Jurkat, Clone E6-1 (cell line): ENCODE data around the gene LARGE1.

Experiments
- DNase-seq: peaks from one replicate; pipeline ENCODE4 v3.0.0-alpha.2; 2011; ENCODE audit warnings: low read depth, low spot score
- H3K4me3 ChIP-seq: 2 replicates; pipeline ENCODE4 v1.5.1; 2011; ENCODE audit warnings: mild to moderate bottlenecking, low read length, control low read depth, moderate library complexity

The LARGE1 gene

DNA sequence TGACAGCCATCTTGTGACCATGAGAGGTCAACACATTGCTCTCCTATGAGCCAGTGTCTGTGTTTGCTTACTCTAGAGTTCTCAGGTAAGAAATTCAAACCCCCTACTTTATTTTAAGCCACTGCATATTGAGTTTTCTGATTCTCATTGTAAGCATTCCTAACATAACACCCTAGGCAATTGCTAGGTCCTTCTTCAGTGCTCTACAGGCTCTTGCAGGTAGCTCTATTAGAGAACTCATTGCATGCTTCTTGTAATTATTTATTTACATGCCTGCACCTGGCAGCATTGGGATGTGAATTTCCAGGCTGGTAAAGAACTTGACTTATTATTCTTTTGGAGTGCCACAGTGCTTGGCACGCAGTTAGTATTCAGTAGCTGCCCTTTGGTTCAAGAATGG lies 573.3 kb downstream of the LARGE1 start:
- no peak for DNase-seq
- H3K4me3 ChIP-seq = no peak overlapping the region

DNA sequence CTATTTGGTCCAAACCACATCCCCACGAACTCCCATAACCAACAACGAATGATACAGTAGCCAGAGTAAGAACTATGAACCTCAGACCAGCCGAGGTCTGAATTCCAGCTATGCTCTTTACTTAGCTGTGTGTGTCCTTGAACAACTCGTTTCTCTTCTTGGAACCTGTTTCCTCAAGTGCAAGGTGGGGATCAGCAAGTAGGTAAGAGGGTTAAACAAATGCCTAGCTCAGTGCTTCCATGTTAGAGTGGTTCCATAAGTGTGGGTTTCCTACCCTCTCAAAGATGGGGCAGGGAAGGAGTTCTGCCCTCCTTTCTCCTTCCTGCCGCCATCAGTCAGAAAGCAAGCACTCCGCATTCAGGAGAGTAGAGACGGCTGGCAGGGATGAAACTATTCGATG lies 578.7 kb downstream of the LARGE1 start:
- H3K4me3 ChIP-seq = no peak overlapping the region
- DNase-seq = no peak

DNA sequence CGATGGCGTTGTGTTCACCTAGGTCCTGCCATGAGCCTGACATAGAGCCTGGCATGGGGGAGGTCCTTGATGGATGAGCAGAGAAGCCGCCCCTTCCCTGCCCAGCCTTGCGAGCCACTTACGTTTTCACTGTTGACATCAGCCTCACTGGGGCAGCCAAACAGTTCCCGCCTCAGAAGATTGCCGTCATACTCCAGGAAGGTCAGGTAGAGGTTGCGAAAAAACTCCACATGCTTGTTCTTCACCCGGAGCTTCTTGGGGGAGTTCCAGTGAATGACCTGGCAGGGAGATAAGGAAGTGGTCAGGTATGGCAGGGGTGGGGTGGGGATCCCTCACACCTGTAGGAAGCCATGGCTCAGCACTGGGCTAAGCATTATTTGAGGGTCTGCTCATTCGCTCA lies 582.8 kb downstream of the LARGE1 start:
- no peak for DNase-seq
- H3K4me3 ChIP-seq = no peak overlapping the region

DNA sequence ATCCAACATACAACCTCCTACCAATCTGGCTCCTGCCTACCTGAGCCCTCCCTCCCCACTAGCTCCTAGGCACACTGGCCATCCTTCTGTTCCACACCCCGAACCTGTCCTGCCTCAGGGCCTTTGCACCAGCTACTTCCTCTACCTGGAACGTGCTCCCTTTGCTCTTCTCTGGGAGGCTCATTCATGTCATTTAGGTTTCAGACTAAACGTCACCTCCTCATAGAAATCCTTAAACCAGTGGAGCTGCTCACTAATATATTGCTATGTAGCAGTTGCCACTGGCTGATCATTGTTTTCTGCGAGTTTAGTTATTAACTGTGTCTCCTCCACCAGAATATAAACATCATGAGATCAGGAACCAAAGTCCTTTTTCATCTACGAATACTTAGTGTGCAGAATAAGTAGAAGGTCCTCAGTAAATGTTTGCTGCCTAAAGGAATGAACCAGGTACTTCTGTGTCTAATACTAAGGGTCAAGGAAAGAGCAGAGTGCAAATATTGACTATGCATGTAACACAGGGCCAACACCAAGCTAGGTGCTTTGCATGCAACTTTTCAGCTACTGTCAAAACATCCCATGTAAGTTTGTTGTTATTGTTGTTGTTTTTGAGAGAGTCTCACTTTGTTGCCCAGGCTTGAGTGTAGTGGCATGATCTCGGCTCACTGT lies 584.5 kb downstream of the LARGE1 start:
- H3K4me3 ChIP-seq = no peak overlapping the region
- no peak for DNase-seq

DNA sequence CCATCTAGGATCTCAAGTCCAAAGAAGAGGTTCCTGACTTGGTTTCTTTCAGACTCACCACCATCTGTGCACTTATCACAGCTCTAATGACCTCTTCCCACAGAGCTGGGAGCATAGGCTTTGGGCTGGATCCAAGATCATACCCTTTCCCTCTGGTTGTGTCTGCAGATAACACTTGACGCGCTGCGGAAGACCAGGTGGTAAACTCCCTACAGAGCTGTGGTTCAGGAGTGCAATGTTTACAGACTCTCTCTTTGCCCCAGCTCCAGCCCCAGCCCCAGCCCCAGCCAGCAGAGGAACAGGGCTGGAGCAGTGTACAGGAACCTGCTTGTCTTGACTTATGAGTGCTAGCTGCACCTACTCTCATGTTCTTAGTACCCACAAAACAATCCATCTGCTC lies 587.7 kb downstream of the LARGE1 start:
- H3K4me3 ChIP-seq = no peak overlapping the region
- DNase-seq = no peak

GRCh38 chr22:33331017-33331416 lies 589.3 kb downstream of the LARGE1 start:
- no peak for DNase-seq
- H3K4me3 ChIP-seq = no peak overlapping the region

- H3K4me3 ChIP-seq = no peak overlapping the region
- DNase-seq = no peak
Observed at GRCh38 chr22:33330534-33330933, 589.7 kb downstream of the LARGE1 start.

GRCh38 chr22:33329398-33329797 lies 590.9 kb downstream of the LARGE1 start:
- DNase-seq = no peak
- H3K4me3 ChIP-seq = no peak overlapping the region

GRCh38 chr22:33328789-33329296 lies 591.4 kb downstream of the LARGE1 start:
- no peak for DNase-seq
- H3K4me3 ChIP-seq = no peak overlapping the region

GRCh38 chr22:33327348-33327860 lies 592.9 kb downstream of the LARGE1 start:
- H3K4me3 ChIP-seq = no peak overlapping the region
- DNase-seq = no peak

GRCh38 chr22:33326540-33327295 lies 593.6 kb downstream of the LARGE1 start:
- DNase-seq = no peak
- H3K4me3 ChIP-seq = no peak overlapping the region

- no peak for DNase-seq
- no peak overlapping the region for H3K4me3 ChIP-seq
Observed at GRCh38 chr22:33325232-33326004, 594.9 kb downstream of the LARGE1 start.

- DNase-seq = no peak
Observed at GRCh38 chr22:33324228-33324627, 596.0 kb downstream of the LARGE1 start.

DNA sequence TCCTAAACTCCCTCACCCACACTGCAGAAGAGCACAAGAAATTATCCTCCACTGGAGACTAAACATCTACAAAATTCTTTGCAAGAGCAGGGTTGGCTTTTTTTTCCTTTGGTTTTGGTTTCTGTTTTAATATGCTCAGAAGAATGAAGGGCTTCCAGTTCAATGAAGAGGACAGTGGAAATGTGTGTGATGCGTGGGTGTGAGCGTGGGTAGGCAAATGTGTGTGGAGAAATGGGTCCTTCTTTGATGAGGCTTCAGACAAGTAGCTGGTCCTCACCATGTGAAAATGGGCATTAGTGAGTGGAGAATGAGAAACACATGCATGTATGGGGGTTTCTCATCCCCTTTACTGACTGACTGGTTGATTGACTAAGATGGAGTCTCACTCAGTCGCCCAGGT lies 598.8 kb downstream of the LARGE1 start:
- DNase-seq = no peak

More at GRCh38 chr22:33324228-33324627, 596.0 kb downstream of the LARGE1 start:
- no peak overlapping the region for H3K4me3 ChIP-seq

DNA sequence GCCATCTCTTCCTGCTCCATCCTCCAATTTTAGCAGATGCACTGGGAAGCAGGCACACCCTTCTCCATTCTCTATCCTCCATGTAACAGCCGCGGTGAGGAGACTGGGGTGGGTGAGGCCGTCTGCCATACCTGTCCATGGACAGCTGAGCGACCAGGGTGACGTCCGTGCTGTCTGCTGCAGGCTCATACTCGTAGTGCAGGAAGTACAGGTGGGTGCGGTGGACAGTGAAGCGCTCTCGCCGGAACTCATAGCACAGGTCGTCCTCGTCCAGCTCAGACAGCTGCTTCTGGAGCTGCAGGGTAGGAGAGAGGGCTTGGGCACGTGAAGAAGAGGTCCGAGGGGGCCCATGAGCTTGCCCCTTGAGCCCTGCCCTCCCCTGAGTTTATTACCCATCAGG lies 604.3 kb downstream of the LARGE1 start:
- H3K4me3 ChIP-seq = no peak overlapping the region
- DNase-seq = no peak

More for the DNA sequence above, 598.8 kb downstream of the LARGE1 start:
- no peak overlapping the region for H3K4me3 ChIP-seq

DNA sequence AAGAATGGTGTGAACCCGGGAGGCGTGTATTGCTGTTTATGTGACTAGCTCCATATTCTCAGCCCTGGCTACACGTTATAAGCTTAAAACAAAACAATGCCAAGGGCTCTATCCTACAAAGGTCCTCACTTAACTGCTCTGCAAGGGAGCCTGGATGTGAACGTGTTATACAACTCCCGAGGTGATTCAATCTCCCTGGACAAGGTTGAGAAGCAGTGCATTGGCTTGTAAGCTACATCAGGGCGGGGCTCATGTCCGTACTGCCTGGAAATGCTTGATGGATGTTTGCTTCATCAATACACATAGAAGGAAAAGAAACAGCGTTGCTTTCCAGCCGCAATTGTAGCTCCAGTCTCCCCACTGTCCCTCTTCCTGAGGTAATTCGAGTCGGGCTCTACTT lies 605.2 kb downstream of the LARGE1 start:
- no peak for DNase-seq

GRCh38 chr22:33314316-33314715 lies 606.0 kb downstream of the LARGE1 start:
- DNase-seq = no peak
- no peak overlapping the region for H3K4me3 ChIP-seq

More for the DNA sequence above, 605.2 kb downstream of the LARGE1 start:
- H3K4me3 ChIP-seq = no peak overlapping the region

- H3K4me3 ChIP-seq = no peak overlapping the region
- DNase-seq = no peak
Observed at GRCh38 chr22:33303099-33303498, 617.2 kb downstream of the LARGE1 start.

- H3K4me3 ChIP-seq = no peak overlapping the region
- DNase-seq = no peak
Observed at GRCh38 chr22:33302549-33302948, 617.7 kb downstream of the LARGE1 start.
